ENCODE results near the gene MFGE8.
A peak's percentile ranks its signal among the peaks of the same experiment; 100 is the strongest.

MFGE8 gene

GRCh38 chr15:88898736-88899135 is 14.4 kb downstream of the MFGE8 start:
- DNase-seq (ENCODE audit: low read depth), result no peak

- DNase-seq (ENCODE audit: low read depth), result peak; percentile 83
Measured at GRCh38 chr15:88897456-88898194, 15.6 kb downstream of the MFGE8 start.

GRCh38 chr15:88897142-88897455 is 16.1 kb downstream of the MFGE8 start:
- DNase-seq (ENCODE audit: low read depth), result no peak

GRCh38 chr15:88896333-88897033 is 16.7 kb downstream of the MFGE8 start:
- DNase-seq (ENCODE audit: low read depth), result no peak

- DNase-seq (ENCODE audit: low read depth), result peak; percentile 58
Measured at GRCh38 chr15:88894819-88895767, 18.1 kb downstream of the MFGE8 start, which contains the start of gene HAPLN3. HAPLN3 (minus strand) TSS chr15:88895544; CDS start chr15:88887298, 8,246 bp downstream.

DNA sequence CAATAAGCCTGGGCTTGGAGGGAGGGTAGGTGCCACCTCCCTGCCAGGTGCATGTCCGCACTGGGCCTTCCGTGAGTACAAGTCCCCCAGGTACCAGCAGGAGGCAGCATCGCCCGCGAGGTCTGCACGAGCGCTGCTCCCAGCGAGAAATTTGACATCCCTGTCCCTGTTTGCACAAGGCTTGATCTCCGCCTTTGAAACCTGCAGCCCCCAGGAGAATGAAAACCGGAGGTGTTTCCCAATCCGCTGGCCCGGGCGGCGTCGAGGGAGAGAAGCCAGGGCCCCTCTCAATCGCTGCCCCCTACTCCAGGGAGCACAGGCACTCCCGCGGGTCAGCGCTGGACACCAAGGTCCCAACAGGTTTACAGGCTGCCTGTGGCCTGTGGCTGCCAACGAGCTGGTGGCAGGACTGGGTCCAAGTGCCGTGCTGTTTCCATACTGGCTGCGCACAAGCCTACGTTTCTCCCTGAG is 18.8 kb downstream of the MFGE8 start:
- DNase-seq (ENCODE audit: low read depth), result peak; percentile 79

GRCh38 chr15:88891540-88892254 is 21.5 kb downstream of the MFGE8 start:
- no peak for DNase-seq (ENCODE audit: low read depth)

- DNase-seq (ENCODE audit: low read depth), result no peak
Measured at GRCh38 chr15:88890495-88890894, 22.7 kb downstream of the MFGE8 start.

- DNase-seq (ENCODE audit: low read depth), result no peak
Measured at GRCh38 chr15:88888719-88889118, 24.5 kb downstream of the MFGE8 start.

- DNase-seq (ENCODE audit: low read depth), result no peak
Measured at GRCh38 chr15:88887068-88887580, 26.1 kb downstream of the MFGE8 start.

DNA sequence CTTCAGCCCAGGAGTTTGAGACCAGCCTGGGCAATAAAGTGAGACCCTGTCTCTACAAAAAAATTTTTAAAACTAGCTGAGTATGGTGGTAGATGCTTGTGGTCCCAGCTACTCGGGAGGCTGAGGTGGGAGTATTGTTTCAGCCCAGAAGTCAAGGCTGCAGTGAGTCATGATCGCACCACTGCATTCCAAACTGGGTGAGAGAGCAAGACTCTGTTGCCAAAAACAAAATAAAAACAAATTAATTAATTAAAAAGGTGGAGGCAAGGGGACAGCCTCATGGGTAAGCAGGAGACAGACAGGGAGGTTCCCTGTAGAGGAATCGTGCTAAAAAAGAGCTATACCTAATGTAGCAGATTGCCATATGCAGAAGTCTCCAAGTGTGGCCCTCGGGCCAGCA is 30.4 kb downstream of the MFGE8 start:
- DNase-seq (ENCODE audit: low read depth), result no peak

DNA sequence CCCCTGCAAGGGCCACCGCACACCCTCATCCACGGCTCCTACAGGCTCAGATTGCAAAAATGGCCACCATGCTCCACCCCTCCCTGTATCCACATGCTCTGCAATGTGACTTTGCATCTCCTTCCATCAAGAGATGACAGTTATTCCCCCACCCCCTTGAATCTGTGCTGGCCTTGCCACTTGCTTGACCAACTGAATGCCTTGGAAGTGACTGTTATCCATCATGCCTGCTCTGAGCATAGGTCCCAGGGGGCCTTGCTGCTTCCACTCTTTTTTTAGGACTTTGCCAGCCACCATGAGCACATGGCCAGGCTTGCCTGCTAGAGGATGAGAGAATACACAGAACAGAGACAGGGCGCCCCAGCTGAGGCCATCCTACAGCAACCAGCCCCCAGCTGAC is 31.4 kb downstream of the MFGE8 start:
- no peak for DNase-seq (ENCODE audit: low read depth)

DNA sequence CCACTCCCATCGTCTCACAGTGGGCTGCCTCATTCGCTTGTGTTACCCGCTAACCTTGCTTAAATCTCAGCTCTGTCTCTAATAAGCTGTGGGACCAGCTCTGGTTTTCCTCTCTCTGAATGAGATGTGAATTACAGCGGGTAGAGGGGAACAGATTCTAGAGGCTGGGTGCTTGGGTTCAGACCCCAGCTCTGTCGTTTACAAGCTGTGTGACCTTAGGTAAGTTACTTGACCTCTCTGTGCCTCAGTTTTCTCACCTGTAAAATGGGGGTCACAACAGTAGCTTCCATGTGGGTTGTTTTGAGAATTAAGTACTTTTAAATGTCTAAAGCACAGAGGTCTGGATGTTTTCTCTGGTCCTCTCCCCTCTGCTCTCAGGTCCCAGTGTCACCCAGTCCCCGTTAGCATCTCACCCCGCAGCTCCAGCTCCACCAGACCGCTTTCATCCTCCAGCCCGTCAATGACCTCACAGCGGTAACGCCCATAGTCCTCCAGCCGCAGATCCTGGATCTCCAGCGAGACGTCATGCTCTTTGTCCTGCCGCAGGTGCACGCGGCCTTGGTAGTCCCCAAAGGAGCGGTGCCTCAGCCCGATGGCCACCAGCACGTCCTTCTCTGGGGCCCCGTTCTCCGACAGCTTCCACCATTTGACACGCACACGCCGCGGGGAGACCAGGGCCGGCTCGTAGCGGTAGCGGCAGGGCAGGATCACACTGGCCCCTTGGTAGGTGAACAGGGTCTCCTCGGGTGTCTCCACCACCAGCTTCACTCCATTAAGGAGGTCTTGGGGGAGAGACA is 32.0 kb downstream of the MFGE8 start:
- no peak for DNase-seq (ENCODE audit: low read depth)

GRCh38 chr15:88878720-88879184 is 34.4 kb downstream of the MFGE8 start:
- DNase-seq (ENCODE audit: low read depth), result no peak

GRCh38 chr15:88877906-88878305 is 35.3 kb downstream of the MFGE8 start:
- DNase-seq (ENCODE audit: low read depth), result no peak

GRCh38 chr15:88877415-88877814 is 35.8 kb downstream of the MFGE8 start:
- DNase-seq (ENCODE audit: low read depth), result no peak

GRCh38 chr15:88876573-88876972 is 36.6 kb downstream of the MFGE8 start:
- DNase-seq (ENCODE audit: low read depth), result no peak

DNA sequence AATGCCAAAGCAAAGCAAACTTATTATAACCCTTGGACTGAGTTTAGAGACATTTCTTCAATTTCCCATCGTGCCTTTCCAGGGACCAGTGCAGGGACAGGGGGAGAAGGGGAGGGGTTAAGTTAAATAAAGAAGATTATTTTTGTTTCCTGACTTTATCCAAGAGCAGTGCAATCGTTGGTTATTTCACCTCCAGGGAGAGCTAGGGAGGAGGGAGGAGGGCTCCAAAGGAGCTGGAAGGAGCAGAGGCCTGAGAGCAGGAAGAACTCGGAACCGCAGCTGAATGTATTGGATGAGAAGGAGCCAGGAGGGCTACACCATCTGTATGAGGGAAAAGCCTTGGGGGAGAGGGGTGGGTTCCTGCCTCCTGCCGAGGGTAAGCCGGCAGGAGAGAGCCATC is 38.5 kb downstream of the MFGE8 start:
- DNase-seq (ENCODE audit: low read depth), result no peak

- no peak for DNase-seq (ENCODE audit: low read depth)
Measured at GRCh38 chr15:88874275-88874674, 38.9 kb downstream of the MFGE8 start.

DNA sequence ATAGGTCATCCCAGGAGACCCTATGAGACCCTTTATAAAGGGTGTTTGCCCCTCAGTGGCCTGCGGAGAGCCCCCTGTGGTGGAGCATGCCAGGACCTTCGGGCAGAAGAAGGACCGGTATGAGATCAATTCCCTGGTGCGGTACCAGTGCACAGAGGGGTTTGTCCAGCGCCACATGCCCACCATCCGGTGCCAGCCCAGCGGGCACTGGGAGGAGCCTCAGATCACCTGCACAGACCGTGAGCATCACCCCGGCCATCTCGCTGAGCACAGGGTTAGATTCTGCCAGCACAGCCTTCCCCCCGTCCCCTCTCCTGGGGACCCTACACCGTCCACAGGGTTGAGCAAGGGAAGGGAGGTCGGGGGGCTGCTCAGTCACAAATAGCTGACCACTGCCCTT is 39.4 kb downstream of the MFGE8 start:
- DNase-seq (ENCODE audit: low read depth), result no peak

- DNase-seq (ENCODE audit: low read depth), result no peak
Measured at GRCh38 chr15:88872706-88873105, 40.5 kb downstream of the MFGE8 start.

Data from stimulated activated CD4-positive, alpha-beta T cell treated with anti-CD3 and anti-CD28 coated beads, Interleukin-2, amount 100 ng/mL, for 4 hours (primary cell).